ENCODE data around the gene TCF7L2.

- TF ChIP-seq POLR2A (conservative IDR thresholded peaks at IDR 0.05) (no peak), SMARCC2 (IDR thresholded peaks at IDR 0.05; ENCODE audit: low read depth) (no peak), THAP7 (CRISPR knock-in tag; IDR thresholded peaks at IDR 0.05) (no peak), KAT2B (IDR thresholded peaks at IDR 0.05; ENCODE audit: low read depth, low read length) (no peak), C11orf30 (IDR thresholded peaks at IDR 0.05; ENCODE audit: low read depth) (no peak), MAZ (CRISPR knock-in tag; conservative IDR thresholded peaks at IDR 0.05 in 1 of 2, IDR thresholded peaks at IDR 0.05 in 1 of 2) (no peak), RAD51 (IDR thresholded peaks at IDR 0.05; ENCODE audit: borderline replicate concordance, low read depth) (no peak), ZFX (CRISPR knock-in tag; IDR thresholded peaks at IDR 0.05) (no peak), TAF1 (IDR thresholded peaks at IDR 0.05; ENCODE audit: control insufficient read depth, extremely low read depth, insufficient read depth, low read length, severe bottlenecking) (no peak), MTA3 (IDR thresholded peaks at IDR 0.05; ENCODE audit: borderline replicate concordance) (no peak), ELF1 (tag; IDR thresholded peaks at IDR 0.05) (no peak)
- TF ChIP-seq, protein P1, sequence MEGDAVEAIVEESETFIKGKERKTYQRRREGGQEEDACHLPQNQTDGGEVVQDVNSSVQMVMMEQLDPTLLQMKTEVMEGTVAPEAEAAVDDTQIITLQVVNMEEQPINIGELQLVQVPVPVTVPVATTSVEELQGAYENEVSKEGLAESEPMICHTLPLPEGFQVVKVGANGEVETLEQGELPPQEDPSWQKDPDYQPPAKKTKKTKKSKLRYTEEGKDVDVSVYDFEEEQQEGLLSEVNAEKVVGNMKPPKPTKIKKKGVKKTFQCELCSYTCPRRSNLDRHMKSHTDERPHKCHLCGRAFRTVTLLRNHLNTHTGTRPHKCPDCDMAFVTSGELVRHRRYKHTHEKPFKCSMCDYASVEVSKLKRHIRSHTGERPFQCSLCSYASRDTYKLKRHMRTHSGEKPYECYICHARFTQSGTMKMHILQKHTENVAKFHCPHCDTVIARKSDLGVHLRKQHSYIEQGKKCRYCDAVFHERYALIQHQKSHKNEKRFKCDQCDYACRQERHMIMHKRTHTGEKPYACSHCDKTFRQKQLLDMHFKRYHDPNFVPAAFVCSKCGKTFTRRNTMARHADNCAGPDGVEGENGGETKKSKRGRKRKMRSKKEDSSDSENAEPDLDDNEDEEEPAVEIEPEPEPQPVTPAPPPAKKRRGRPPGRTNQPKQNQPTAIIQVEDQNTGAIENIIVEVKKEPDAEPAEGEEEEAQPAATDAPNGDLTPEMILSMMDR (IDR thresholded peaks at IDR 0.05 in 2 of 3, conservative IDR thresholded peaks at IDR 0.05 in 1 of 3; ENCODE audit: insufficient read depth in 2 of 3, low read depth in 1 of 3, low read length in 3 of 3) = no peak
- TF ChIP-seq, protein P2, sequence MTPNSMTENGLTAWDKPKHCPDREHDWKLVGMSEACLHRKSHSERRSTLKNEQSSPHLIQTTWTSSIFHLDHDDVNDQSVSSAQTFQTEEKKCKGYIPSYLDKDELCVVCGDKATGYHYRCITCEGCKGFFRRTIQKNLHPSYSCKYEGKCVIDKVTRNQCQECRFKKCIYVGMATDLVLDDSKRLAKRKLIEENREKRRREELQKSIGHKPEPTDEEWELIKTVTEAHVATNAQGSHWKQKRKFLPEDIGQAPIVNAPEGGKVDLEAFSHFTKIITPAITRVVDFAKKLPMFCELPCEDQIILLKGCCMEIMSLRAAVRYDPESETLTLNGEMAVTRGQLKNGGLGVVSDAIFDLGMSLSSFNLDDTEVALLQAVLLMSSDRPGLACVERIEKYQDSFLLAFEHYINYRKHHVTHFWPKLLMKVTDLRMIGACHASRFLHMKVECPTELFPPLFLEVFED (CRISPR knock-in tag; conservative IDR thresholded peaks at IDR 0.05) = no peak
These were observed 198.2 kb downstream of the TCF7L2 start for GRCh38 chr10:113148071-113148825.
